GM18909 (cell line): ENCODE data around the gene ARHGEF28.

ENCODE experiments used
- ATAC-seq: cut with Tn5 transposase; IDR thresholded peaks from one replicate; pipeline ENCODE4 v1.9.1; 2021; ENCODE audit warnings: mild to moderate bottlenecking; ENCODE audit not compliant: unreplicated experiment, poor library complexity

The ARHGEF28 gene

DNA sequence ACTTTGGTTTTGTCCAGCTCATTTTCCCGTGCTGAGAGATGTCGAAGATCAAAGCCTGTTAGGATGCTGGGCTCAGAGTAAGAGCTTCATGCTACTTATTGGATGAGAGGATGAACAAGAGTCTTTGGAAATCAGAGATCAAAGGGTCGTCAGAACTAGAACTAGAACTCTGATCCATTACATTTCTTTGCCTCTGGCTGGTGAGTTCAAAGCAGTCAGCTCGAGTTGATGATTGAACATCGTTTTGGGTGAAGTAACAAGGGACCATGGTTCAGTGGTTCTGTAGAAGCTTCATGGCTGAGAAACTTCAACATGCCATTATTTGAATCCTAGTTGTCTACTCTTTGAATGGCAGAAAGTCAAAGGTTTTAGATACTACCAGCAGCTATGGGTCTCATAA is 320.3 kb downstream of the ARHGEF28 start:
- no peak for ATAC-seq

GRCh38 chr5:73946919-73947602 is 321.1 kb downstream of the ARHGEF28 start:
- no peak for ATAC-seq

DNA sequence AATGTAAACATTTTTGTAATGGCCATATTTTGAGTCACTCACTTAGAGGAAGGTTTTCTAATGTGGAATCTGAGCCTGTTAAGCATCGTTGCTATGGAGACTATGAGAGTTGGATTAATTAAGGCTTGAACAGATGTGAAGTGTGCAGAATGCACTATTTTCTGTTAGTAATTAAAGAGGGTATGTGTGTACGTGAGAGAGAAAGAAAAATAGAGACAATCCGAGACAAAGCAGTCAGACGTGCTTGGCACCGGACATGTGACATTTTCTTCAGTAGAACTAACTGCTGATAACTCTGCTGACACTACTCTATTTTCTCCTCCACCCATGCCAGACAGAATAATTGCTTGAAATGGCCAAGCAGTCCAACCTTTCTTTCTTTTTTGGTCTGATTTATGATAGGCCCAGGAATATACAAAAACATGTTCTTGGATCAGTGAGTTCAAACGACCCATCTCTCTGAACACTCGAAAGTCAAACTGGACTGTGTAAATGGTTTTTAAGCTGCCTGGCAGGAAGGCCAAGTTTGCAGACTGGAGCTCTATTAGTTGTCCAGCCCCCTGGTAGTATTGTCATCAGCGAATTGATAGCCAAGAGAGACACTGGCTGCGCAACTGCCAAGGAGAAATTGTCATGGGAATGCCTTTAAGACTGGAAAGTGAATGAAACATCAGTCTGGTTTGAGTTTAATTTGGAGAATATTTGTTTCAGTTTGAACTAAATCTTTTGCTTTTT is 322.1 kb downstream of the ARHGEF28 start:
- no peak for ATAC-seq

- ATAC-seq: no peak
Measured at GRCh38 chr5:73948720-73949119, 322.7 kb downstream of the ARHGEF28 start.

- ATAC-seq: no peak
Measured at GRCh38 chr5:73950441-73950873, 324.5 kb downstream of the ARHGEF28 start.

GRCh38 chr5:73950912-73951430 is 325.0 kb downstream of the ARHGEF28 start:
- ATAC-seq: no peak

DNA sequence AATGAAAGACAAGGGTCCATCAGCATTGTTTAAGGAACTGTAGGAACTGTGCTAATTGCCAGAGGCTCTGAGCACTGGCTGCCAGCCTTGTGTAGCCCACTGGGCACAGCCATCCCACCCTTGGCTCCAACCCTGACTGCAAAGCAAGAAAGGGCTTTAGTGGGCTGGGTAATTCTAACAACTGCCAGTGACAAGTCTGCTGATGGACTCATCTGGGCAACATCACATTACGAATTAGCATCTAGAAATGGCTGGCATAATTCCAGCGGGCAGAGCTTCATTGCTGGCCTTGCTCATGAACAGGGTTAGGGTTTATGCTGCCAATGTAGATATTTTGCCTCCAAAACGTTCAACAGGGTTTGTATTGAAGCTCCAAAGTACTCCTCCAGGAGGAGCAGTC is 326.9 kb downstream of the ARHGEF28 start:
- no peak for ATAC-seq

DNA sequence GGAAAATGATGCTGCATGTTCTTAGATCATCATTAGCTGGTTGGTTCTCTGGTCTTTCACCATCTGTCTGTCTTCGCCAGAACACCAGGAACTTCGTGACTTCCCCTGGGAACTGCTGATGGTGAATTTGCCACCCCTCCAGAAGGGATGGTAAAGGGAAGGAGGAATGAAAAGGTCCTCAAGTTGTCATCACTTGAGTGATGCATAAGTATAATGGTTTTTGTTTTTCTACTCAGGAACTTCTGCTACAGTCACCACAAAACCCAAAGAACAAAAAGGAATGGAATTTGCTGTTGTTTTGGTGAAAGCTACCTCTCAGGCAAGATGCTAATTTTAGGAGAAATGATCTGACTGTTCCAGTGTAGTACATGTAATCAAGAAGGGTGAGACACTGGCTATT is 328.4 kb downstream of the ARHGEF28 start:
- no peak for ATAC-seq

- no peak for ATAC-seq
Measured at GRCh38 chr5:73955271-73955846, 329.4 kb downstream of the ARHGEF28 start.

- no peak for ATAC-seq
Measured at GRCh38 chr5:73957397-73958001, 331.5 kb downstream of the ARHGEF28 start.

GRCh38 chr5:73958037-73958436 is 332.0 kb downstream of the ARHGEF28 start:
- ATAC-seq: no peak

GRCh38 chr5:73960023-73960422 is 334.0 kb downstream of the ARHGEF28 start:
- ATAC-seq: no peak

DNA sequence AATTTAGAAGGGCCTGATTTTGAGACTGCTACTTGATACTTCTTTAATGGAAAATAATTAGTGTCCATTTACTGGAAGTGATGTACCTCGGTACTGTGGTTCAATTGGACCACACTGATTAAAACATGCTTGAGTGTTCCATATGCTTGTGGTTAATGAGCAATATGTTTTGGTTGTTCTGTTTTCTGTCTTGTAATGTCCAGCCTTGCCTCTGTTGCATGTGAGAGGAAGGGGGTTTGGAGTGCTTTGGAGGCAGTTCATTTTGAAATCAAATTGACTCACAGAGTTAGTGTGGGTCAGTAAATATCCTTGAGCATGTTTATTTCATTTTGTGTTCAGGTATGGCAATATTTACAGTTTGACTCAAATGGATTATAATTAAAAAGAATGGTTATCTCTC is 334.4 kb downstream of the ARHGEF28 start:
- ATAC-seq: no peak

GRCh38 chr5:73962801-73963425 is 336.9 kb downstream of the ARHGEF28 start:
- no peak for ATAC-seq

DNA sequence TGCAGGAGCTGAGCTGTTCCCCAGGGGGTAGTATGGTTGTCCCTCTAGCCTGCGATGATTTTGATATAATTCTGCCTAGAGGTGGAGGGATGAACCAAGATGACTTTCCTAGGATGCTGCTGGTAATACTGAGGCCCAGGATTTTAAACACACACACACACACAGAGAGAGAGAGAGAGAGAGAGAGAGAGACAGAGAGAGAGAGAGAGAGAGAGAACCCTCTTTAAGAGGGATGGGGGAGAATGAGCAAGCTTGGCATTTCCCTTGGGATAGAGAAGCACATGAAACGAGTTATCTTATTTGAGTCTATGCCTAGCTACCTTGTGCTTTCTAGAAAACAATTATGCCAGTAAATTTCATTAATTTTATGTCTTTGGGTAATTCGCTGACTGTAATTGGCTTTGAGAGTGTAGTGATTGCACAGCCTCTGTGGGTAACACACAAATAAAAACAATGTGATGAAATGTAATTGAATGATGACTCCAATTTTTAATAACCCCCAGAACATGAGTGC is 338.4 kb downstream of the ARHGEF28 start:
- no peak for ATAC-seq

DNA sequence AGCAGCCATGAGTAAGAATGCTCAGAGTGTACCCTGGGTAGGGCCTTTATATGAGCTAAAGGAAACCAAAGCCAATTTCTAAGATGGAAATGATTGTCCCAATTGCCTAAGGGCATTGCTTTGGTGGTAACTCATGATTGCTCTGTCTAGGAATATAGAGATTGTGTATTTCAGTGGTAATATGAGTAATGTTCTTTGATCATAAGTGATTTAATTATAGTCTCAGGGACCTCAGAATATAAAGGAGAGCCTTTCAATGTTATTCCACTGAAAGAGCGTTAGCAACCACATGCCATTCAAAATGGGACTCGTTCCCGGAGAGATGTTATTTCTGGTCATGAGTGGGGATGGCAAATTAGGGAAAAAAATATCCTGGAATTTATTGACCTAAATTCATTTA is 340.5 kb downstream of the ARHGEF28 start:
- no peak for ATAC-seq

GRCh38 chr5:73967347-73967746 is 341.4 kb downstream of the ARHGEF28 start:
- ATAC-seq: no peak

DNA sequence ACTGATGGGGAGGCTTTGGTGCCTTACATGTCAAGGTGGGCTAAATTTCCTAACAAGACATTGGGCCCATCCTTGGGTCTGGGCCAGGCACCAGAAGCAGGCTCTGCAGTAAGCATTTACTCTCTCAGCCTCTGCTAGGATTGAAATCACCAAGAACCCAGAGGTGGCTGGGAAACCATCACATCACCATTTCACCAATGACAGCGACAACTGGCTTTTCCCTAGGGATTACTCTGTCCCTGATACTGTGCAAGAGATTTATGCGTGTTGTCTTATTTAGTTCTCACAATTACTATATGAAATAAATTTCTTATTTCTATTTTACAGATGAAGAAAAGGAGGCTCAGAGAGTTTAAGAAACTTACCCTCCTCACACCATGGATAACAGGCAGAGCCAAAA is 342.2 kb downstream of the ARHGEF28 start:
- ATAC-seq: no peak

DNA sequence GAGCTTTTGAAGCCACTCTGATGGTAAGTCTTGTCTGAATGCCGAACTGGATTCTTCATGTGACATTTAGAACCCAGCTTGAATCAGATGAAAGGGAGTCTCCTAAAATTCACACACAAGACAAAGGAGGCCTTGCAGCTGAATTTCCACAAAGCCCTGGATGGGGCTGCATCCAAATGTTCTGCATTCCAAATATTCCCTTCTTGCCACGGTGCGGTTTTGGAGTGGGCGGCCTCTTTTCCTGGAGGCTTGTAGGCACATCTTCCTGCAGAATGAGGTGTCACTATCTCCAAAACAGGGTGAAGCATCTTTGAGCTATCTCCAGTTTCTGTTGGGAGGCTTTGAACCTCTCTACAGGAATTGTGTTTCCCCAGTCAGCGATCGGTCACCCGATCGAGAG is 342.7 kb downstream of the ARHGEF28 start:
- ATAC-seq: no peak
